ENCODE results near the gene RD3L. TPM values are rescaled to one million over a fixed set of nuclear protein-coding genes. Genes with fewer than 3 reads are reported as not detected.

The RD3L gene
- total and polyA plus RNA-seq, 10 of the 15 experiments (the other 5 are each of a cell fraction or from before 2014, with no cell fraction given) = not detected

- TF ChIP-seq ZNF384 (IDR thresholded peaks at IDR 0.05; ENCODE audit: borderline replicate concordance, low read depth, low read length) = no peak
Observed at GRCh38 chr14:103910984-103911383, 31.3 kb downstream of the RD3L start (continued).

- Histone ChIP-seq H3K4me3 (no peak overlapping the region), H3K9me3 (replicated peaks; ENCODE audit: control insufficient read depth, insufficient read depth, low read length) (no peaks in the 10 kb centered on the region), H3K9ac (ENCODE audit: control insufficient read depth, insufficient read depth, low read length) (no peak overlapping the region), H3K36me3 (ENCODE audit: control insufficient read depth in 2 of 2, insufficient read depth in 2 of 2, low read length in 1 of 2) (peaks cover 1 to 12% of the 10 kb centered on the region in 2 experiments), H3K4me1 (ENCODE audit: control insufficient read depth, insufficient read depth, low read length) (no peaks in the 10 kb centered on the region), H3K27ac (ENCODE audit: control insufficient read depth, insufficient read depth) (no peak overlapping the region), H2AFZ (ENCODE audit: control insufficient read depth, low read depth, low read length) (no peak overlapping the region; the same call in 1 of the 2 replicates), H3K27me3 (replicated peaks in 1 of 2; ENCODE audit: control insufficient read depth in 2 of 2, insufficient read depth in 2 of 2, low read length in 1 of 2) (no peaks in the 10 kb centered on the region), H3K4me2 (ENCODE audit: control insufficient read depth, insufficient read depth) (0 out of 2 replicates have a peak overlapping the region, but pooled peaks have one; percentile 12), H3K79me2 (ENCODE audit: control insufficient read depth, insufficient read depth, low read length) (no peaks in the 10 kb centered on the region), H4K20me1 (ENCODE audit: control insufficient read depth, insufficient read depth) (no peaks in the 10 kb centered on the region)
- POLR2A ChIA-PET = interaction anchor here (0.8 kb wide), 1 partner anchor 10 kb away, joined by 3 read pairs; no protein-coding TSS in a partner anchor
- ATAC-seq (peak; percentile 89), DNase-seq (ENCODE audit: low read depth, low spot score) (peak; percentile 9), FAIRE-seq (peak; percentile 89)
- in situ Hi-C loops (cut with MboI) = loop anchor here (5.0 kb wide), 1 partner anchor 103 kb away; no protein-coding TSS in a partner anchor
- CTCF ChIA-PET = interaction anchor here (0.6 to 4.7 kb wide), 16 partner anchors 8 to 192 kb away, joined by 3 to 81 read pairs (median 4); a partner anchor contains a TSS
- 52% methylated on average over 20 of the region's 20 CpGs for WGBS (ENCODE audit: insufficient coverage, insufficient replicate concordance, low lambda C conversion rate, missing lambda C conversion rate)
- intact Hi-C loops (cut with micrococcal nuclease; ENCODE audit: unreplicated experiment) = loop anchor here (1.0 to 10.0 kb wide), 2 partner anchors 102 to 336 kb away; no protein-coding TSS in a partner anchor
- RAD21 ChIA-PET (ENCODE audit: unreplicated experiment) = interaction anchor here (0.6 to 3.2 kb wide), 3 partner anchors 10 to 104 kb away, joined by 3 to 24 read pairs (median 3); no protein-coding TSS in a partner anchor
- no TSS peak for BruUV-seq (replicated peaks)
- SMC1A ChIA-PET (ENCODE audit: uncharacterized antibody, unreplicated experiment) = interaction anchor here (0.7 to 3.0 kb wide), 8 partner anchors 10 to 153 kb away, joined by 3 to 25 read pairs (median 4); no protein-coding TSS in a partner anchor
- TF ChIP-seq USF1 (IDR thresholded peaks at IDR 0.05; ENCODE audit: borderline replicate concordance, extremely low read length, insufficient read depth, low read depth, low read length) = no peak
- TF ChIP-seq NFIC (IDR thresholded peaks at IDR 0.05; ENCODE audit: low read depth, low read length) = no peak
- no peak for TF ChIP-seq CHD1 (IDR thresholded peaks at IDR 0.05; ENCODE audit: low read depth, low read length)
- no peak for TF ChIP-seq CBX5 (IDR thresholded peaks at IDR 0.05; ENCODE audit: low read depth)
- no peak for TF ChIP-seq FOS (IDR thresholded peaks at IDR 0.05; ENCODE audit: borderline replicate concordance, extremely low read depth, insufficient read length)
- TF ChIP-seq ZNF207 (IDR thresholded peaks at IDR 0.05; ENCODE audit: borderline replicate concordance) = no peak
- TF ChIP-seq, protein P1, sequence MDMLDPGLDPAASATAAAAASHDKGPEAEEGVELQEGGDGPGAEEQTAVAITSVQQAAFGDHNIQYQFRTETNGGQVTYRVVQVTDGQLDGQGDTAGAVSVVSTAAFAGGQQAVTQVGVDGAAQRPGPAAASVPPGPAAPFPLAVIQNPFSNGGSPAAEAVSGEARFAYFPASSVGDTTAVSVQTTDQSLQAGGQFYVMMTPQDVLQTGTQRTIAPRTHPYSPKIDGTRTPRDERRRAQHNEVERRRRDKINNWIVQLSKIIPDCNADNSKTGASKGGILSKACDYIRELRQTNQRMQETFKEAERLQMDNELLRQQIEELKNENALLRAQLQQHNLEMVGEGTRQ (IDR thresholded peaks at IDR 0.05; ENCODE audit: borderline replicate concordance, low read depth, low read length) = no peak
- no peak for TF ChIP-seq SIX5 (IDR thresholded peaks at IDR 0.05; ENCODE audit: low read depth, low read length, severe bottlenecking)
- no peak for TF ChIP-seq ZNF622 (IDR thresholded peaks at IDR 0.05)
- no peak for TF ChIP-seq EP300 (IDR thresholded peaks at IDR 0.05; ENCODE audit: borderline replicate concordance in 1 of 2, control insufficient read depth in 1 of 2, low read depth in 2 of 2, low read length in 2 of 2)
- TF ChIP-seq POLR2AphosphoS5 (IDR thresholded peaks at IDR 0.05; ENCODE audit: low read length) = no peak
- peak; percentile 64 for TF ChIP-seq MEF2B (IDR thresholded peaks at IDR 0.05; ENCODE audit: partially characterized antibody, poor library complexity, severe bottlenecking)
- TF ChIP-seq SMAD5 (IDR thresholded peaks at IDR 0.05; ENCODE audit: low read depth) = no peak
- TF ChIP-seq, protein P2, sequence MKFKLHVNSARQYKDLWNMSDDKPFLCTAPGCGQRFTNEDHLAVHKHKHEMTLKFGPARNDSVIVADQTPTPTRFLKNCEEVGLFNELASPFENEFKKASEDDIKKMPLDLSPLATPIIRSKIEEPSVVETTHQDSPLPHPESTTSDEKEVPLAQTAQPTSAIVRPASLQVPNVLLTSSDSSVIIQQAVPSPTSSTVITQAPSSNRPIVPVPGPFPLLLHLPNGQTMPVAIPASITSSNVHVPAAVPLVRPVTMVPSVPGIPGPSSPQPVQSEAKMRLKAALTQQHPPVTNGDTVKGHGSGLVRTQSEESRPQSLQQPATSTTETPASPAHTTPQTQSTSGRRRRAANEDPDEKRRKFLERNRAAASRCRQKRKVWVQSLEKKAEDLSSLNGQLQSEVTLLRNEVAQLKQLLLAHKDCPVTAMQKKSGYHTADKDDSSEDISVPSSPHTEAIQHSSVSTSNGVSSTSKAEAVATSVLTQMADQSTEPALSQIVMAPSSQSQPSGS (IDR thresholded peaks at IDR 0.05; ENCODE audit: low read length) = no peak
- no peak for TF ChIP-seq PKNOX1 (IDR thresholded peaks at IDR 0.05)
- peak; percentile 70; the same call in 1 of the 2 replicates for TF ChIP-seq SMC3 (IDR thresholded peaks at IDR 0.05; ENCODE audit: borderline replicate concordance, low read length)
Observed at GRCh38 chr14:103910262-103910935, 31.9 kb downstream of the RD3L start.
